Body of pancreas (tissue), 4 donors: Measurements from ENCODE around the gene ZNF202. TPM values are rescaled to one million over a fixed set of nuclear protein-coding genes. Genes with fewer than 3 reads are reported as not detected.

Experiments used
- ATAC-seq: fragments of 150-250 bp; one replicate; pipeline ENCODE4 v1.9.1; 2016
- DNase-seq, 4 donors: peaks; one replicate each; pipeline ENCODE4 v3.0.0-alpha.2; 2019
- H3K27ac ChIP-seq, 4 donors: fragments of 200-600 bp; sonication (generic); 1 replicate in 3 of 4; 2 replicates in 1 of 4; pipeline versions ENCODE4 v1.5.1 to v1.6.1; 2016 to 2019; ENCODE audit warnings: mild to moderate bottlenecking in 1 of 4, mixed read lengths in 1 of 4, moderate library complexity in 1 of 4
- H3K27me3 ChIP-seq, 2 donors: fragments of 200-600 bp; sonication (generic); one replicate each; pipeline ENCODE4 v1.6.0; 2016; ENCODE audit warnings: mild to moderate bottlenecking in 1 of 2
- H3K36me3 ChIP-seq, 2 donors: fragments of 200-600 bp; sonication (generic); replicated peaks in 1 of 2; 2 replicates each; pipeline ENCODE4 v1.5.1; 2016; ENCODE audit warnings: low read depth in 2 of 2; ENCODE audit not compliant: insufficient read depth in 1 of 2
- H3K4me1 ChIP-seq: fragments of 200-600 bp; sonication (generic); one replicate; pipeline ENCODE4 v1.6.0; 2016
- H3K4me3 ChIP-seq, 2 donors: fragments of 200-600 bp; sonication (generic); 1 replicate in 1 of 2; 2 replicates in 1 of 2; pipeline ENCODE4 v1.5.1; 2016 to 2019
- H3K9me3 ChIP-seq, 3 donors: fragments of 200-600 bp; sonication (generic); 1 replicate in 2 of 3; 2 replicates in 1 of 3; pipeline ENCODE4 v1.5.1; 2016
- CTCF ChIP-seq, 7 experiments: fragments of 450-650 bp in 4 of 7; fragments of 200-600 bp in 3 of 7; sonication (generic) in 3 of 7; IDR thresholded peaks; one replicate each; pipeline ENCODE4 v1.5.1; 2016 to 2019; ENCODE audit warnings: antibody characterized with exemption in 7 of 7
- POLR2A ChIP-seq, 3 donors: fragments of 450-650 bp; IDR thresholded peaks; one replicate each; pipeline ENCODE4 v1.6.1; 2016; ENCODE audit warnings: antibody characterized with exemption in 3 of 3, mild to moderate bottlenecking in 2 of 3
- WGBS, 2 donors: methylation state at CpG; one replicate each; pipeline ENCODE4 v1.1.5; 2017; 5-methylcytosine and 5-hydroxymethylcytosine counted together
- intact Hi-C: fragments of 100-400 bp; cut with DNase I; formaldehyde crosslinking; loops from one replicate; pipeline ENCODE4 v1.15.1; 2023
- total RNA-seq, 2 donors: library from RNA; depleted of rRNA; stranded (reverse); fragments of >200 nt; gene quantifications; one replicate each; pipeline ENCODE4 v1.1.0, GENCODE V29; 2016

ZNF202 gene
- total RNA-seq, 2 donors from 2014 or later, result 11.5 to 15.3 TPM

DNA sequence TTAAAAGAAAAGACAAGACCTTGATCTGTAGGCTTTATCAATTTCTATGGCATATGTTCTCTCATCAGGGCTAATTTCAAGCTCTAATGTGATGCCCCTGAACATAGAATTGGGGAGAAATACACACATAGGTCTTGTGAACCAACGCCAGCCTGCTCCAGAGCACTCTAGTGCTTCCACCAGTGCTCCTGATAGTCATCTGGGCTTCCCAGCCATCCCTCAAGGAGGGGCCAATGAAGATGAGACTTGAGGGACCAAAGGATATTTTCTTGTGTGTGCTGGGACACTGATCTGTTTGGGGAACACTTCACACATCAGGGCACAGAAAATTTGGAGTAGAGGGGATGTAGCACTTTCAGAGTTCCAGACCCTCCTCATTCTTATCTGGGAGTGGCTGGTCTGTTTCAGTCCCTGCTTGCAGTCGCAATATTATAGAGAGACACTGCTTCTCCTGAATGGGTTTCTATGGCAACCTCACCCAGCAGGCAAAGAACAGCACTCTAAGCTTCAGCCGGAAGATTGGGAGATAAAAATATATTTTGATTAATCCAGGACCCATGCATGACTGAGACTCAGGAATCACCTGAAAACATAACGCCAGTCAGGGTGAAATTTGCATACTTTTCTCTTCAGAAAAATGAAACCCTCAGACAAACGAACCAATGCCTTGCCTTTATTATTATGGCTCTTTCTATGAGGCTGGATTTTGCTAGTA lies 58.6 kb downstream of the ZNF202 start:
- Histone ChIP-seq H3K36me3 (no peaks in the 10 kb centered on the region), H3K27me3 (no peaks in the 10 kb centered on the region), H3K9me3 (no peaks in the 10 kb centered on the region), H3K4me3 (no peak overlapping the region), H3K27ac (no peak overlapping the region), H3K4me1 (no peaks in the 10 kb centered on the region)
- intact Hi-C loops, result no loop called here
- no peak for TF ChIP-seq CTCF (IDR thresholded peaks at IDR 0.05)
- TF ChIP-seq POLR2A (IDR thresholded peaks at IDR 0.05), result no peak
- WGBS, 2 donors, result 21 to 34% methylated on average over 5 of the region's 5 CpGs
- ATAC-seq (no peak), DNase-seq (no peak)

GRCh38 chr11:123681030-123681429 lies 60.4 kb downstream of the ZNF202 start:
- no peak for ATAC-seq
- no peaks in the 10 kb centered on the region for H3K36me3 ChIP-seq

GRCh38 chr11:123678246-123678645 lies 63.2 kb downstream of the ZNF202 start:
- H3K4me1 ChIP-seq, result no peaks in the 10 kb centered on the region
- no peaks in the 10 kb centered on the region for H3K36me3 ChIP-seq
- no peak for ATAC-seq
- intact Hi-C loops, result no loop called here
- no peak overlapping the region for H3K27ac ChIP-seq
- no peaks in the 10 kb centered on the region for H3K9me3 ChIP-seq
- no peak for DNase-seq
- 85 to 86% methylated on average over 2 of the region's 2 CpGs for WGBS, 2 donors
- TF ChIP-seq POLR2A (IDR thresholded peaks at IDR 0.05), result no peak
- no peak for TF ChIP-seq CTCF (IDR thresholded peaks at IDR 0.05)
- H3K27me3 ChIP-seq, result no peaks in the 10 kb centered on the region
- no peak overlapping the region for H3K4me3 ChIP-seq

More at GRCh38 chr11:123681030-123681429, 60.4 kb downstream of the ZNF202 start:
- no peaks in the 10 kb centered on the region for H3K4me1 ChIP-seq
- H3K27me3 ChIP-seq, result no peaks in the 10 kb centered on the region
- 35 to 47% methylated on average over 2 of the region's 2 CpGs for WGBS, 2 donors
- DNase-seq, result no peak
- no peaks in the 10 kb centered on the region for H3K9me3 ChIP-seq
- intact Hi-C loops, result no loop called here
- H3K4me3 ChIP-seq, result no peak overlapping the region
- TF ChIP-seq POLR2A (IDR thresholded peaks at IDR 0.05) (no peak), CTCF (IDR thresholded peaks at IDR 0.05) (no peak)
- no peak overlapping the region for H3K27ac ChIP-seq

DNA sequence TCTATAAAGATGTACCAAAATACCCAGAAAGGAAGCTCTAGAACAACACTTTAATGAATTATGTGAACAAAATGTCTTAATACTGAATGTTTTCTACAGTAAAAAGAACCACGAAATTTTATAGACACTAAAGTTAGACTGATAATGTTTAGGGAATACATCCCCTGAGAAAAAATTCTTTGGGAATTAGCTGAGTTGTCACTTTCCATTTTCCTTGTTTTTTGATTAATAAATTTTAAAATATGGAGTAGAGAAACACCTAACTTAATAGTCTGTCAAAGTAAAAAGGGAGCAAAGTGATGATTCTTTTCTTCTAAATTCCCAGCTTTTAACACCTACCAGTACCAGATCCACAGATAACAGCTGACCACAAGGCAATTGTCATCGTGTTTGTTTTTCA lies 64.0 kb downstream of the ZNF202 start:
- Histone ChIP-seq H3K4me3 (no peak overlapping the region), H3K4me1 (no peaks in the 10 kb centered on the region), H3K9me3 (no peaks in the 10 kb centered on the region), H3K27ac (no peak overlapping the region), H3K27me3 (no peaks in the 10 kb centered on the region), H3K36me3 (no peaks in the 10 kb centered on the region)
- ATAC-seq, result no peak
- TF ChIP-seq CTCF (IDR thresholded peaks at IDR 0.05), result no peak
- TF ChIP-seq POLR2A (IDR thresholded peaks at IDR 0.05), result no peak
- DNase-seq, result no peak
- intact Hi-C loops, result no loop called here
- WGBS, 2 donors, result 43 to 48% methylated on average over 2 of the region's 2 CpGs

GRCh38 chr11:123674297-123674696 lies 67.2 kb downstream of the ZNF202 start:
- no peak for ATAC-seq
- no peak overlapping the region for H3K4me3 ChIP-seq
- no peaks in the 10 kb centered on the region for H3K27me3 ChIP-seq
- 58 to 88% methylated on average over 2 of the region's 2 CpGs for WGBS, 2 donors
- no peak for TF ChIP-seq POLR2A (IDR thresholded peaks at IDR 0.05)
- TF ChIP-seq CTCF (IDR thresholded peaks at IDR 0.05), result no peak
- intact Hi-C loops, result no loop called here
- no peaks in the 10 kb centered on the region for H3K9me3 ChIP-seq
- no peak for DNase-seq
- no peaks in the 10 kb centered on the region for H3K36me3 ChIP-seq
- no peak overlapping the region for H3K27ac ChIP-seq
- no peaks in the 10 kb centered on the region for H3K4me1 ChIP-seq
